Loucy (cell line): ENCODE results near the gene CDR2L.
"Not testable (repeated sequence)": the region's sequence is repeated elsewhere in the genome, so short reads cannot be mapped to it uniquely, and the experiment has no call there.

ENCODE experiments used
- H2AFZ ChIP-seq: fragments of 200-600 bp; sonication (generic); 2 replicates; pipeline ENCODE4 v1.6.0; 2016; ENCODE audit warnings: antibody characterized with exemption, mild to moderate bottlenecking, low read length, moderate library complexity
- H3F3A ChIP-seq: fragments of 200-600 bp; 2 replicates; pipeline ENCODE4 v1.6.0; 2016; ENCODE audit warnings: antibody characterized with exemption, low read depth, mild to moderate bottlenecking
- H3K27me3 ChIP-seq: fragments of 200-600 bp; sonication (generic); 2 replicates; pipeline ENCODE4 v1.6.1; 2014; ENCODE audit warnings: low read length, mild to moderate bottlenecking; ENCODE audit not compliant: insufficient read depth, poor library complexity, severe bottlenecking
- H3K36me3 ChIP-seq: fragments of 200-600 bp; sonication (generic); 2 replicates; pipeline ENCODE4 v1.6.1; 2016; ENCODE audit warnings: low read length; ENCODE audit not compliant: insufficient read depth
- H3K4me1 ChIP-seq: fragments of 200-600 bp; sonication (generic); 2 replicates; pipeline ENCODE4 v1.5.1; 2014; ENCODE audit warnings: low read length, mild to moderate bottlenecking; ENCODE audit not compliant: insufficient read depth, poor library complexity, severe bottlenecking
- H3K4me2 ChIP-seq: fragments of 200-600 bp; sonication (generic); 2 replicates; pipeline ENCODE4 v1.6.0; 2014; ENCODE audit warnings: antibody characterized with exemption, low read length, low read depth, mild to moderate bottlenecking; ENCODE audit not compliant: poor library complexity, severe bottlenecking
- H3K4me3 ChIP-seq: fragments of 200-600 bp; sonication (generic); 2 replicates; pipeline ENCODE4 v1.5.1; 2014; ENCODE audit warnings: low read length, mild to moderate bottlenecking, mixed read lengths; ENCODE audit not compliant: poor library complexity, severe bottlenecking
- H3K79me2 ChIP-seq: fragments of 200-600 bp; sonication (generic); 2 replicates; pipeline ENCODE4 v1.6.1; 2014; ENCODE audit warnings: low read length; ENCODE audit not compliant: insufficient read depth
- H3K9ac ChIP-seq: fragments of 200-600 bp; sonication (generic); 2 replicates; pipeline ENCODE4 v1.6.0; 2014; ENCODE audit warnings: mild to moderate bottlenecking, low read depth, low read length, moderate library complexity; ENCODE audit not compliant: poor library complexity, severe bottlenecking
- H3K9me2 ChIP-seq: fragments of 200-600 bp; sonication (generic); replicated peaks from 2 replicates; pipeline ENCODE4 v1.6.1; 2016; ENCODE audit warnings: low read depth, low read length, mixed read lengths
- H3K9me3 ChIP-seq: fragments of 200-600 bp; sonication (generic); 2 replicates; pipeline ENCODE4 v1.6.1; 2014; ENCODE audit warnings: mild to moderate bottlenecking, antibody characterized with exemption, low read length, low read depth; ENCODE audit not compliant: insufficient read depth
- H4K20me1 ChIP-seq: fragments of 200-600 bp; sonication (generic); 2 replicates; pipeline ENCODE4 v1.6.0; 2014; ENCODE audit warnings: antibody characterized with exemption, low read length, mild to moderate bottlenecking; ENCODE audit not compliant: insufficient read depth, poor library complexity, severe bottlenecking
- EZH2phosphoT487 ChIP-seq: fragments of 200-600 bp; IDR thresholded peaks from 2 replicates; pipeline ENCODE4 v1.6.1; 2018; ENCODE audit warnings: antibody characterized with exemption, mild to moderate bottlenecking, moderate library complexity, borderline replicate concordance
- TF ChIP-seq, protein P1 (sequence below): fragments of 200-600 bp; sonication (generic); conservative IDR thresholded peaks from 2 replicates; pipeline ENCODE4 v1.5.1; 2014; ENCODE audit warnings: mild to moderate bottlenecking, antibody characterized with exemption, low read length

Gene CDR2L

DNA sequence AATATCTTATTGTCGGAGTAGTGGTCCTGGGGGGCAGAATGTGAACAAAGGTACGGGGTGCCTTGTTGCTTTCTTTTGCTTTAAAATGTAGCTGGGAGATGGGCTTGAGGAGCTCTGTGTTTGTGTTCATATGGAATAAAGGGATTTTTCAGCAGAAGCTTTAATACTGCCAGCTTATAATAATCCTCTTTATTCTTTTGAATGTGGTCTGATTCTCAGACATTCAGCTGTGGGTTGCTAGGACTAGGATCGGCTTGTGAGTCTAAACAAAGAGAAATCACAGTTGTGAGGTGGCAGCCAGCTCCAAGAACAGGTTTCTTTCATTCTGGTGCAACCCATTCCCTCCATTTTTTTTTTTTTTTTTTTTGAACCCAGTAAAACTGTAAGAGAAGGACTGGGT, 32.3 kb downstream of the CDR2L start:
- H3K9ac ChIP-seq = no peak overlapping the region
- H3K4me2 ChIP-seq = no peak overlapping the region
- H3K9me3 ChIP-seq = no peaks in the 10 kb centered on the region
- H3F3A ChIP-seq = peaks cover 2% of the 10 kb centered on the region; the same call in 1 of the 2 replicates
- peaks cover 3% of the 10 kb centered on the region; the same call in 1 of the 2 replicates for H3K79me2 ChIP-seq
- H3K9me2 ChIP-seq = no peaks in the 10 kb centered on the region
- peaks cover 10% of the 10 kb centered on the region for H3K4me1 ChIP-seq
- H3K27me3 ChIP-seq = no peaks in the 10 kb centered on the region
- H2AFZ ChIP-seq = no peak overlapping the region
- peaks cover 13% of the 10 kb centered on the region; the same call in 1 of the 2 replicates for H3K36me3 ChIP-seq
- TF ChIP-seq, protein P1, sequence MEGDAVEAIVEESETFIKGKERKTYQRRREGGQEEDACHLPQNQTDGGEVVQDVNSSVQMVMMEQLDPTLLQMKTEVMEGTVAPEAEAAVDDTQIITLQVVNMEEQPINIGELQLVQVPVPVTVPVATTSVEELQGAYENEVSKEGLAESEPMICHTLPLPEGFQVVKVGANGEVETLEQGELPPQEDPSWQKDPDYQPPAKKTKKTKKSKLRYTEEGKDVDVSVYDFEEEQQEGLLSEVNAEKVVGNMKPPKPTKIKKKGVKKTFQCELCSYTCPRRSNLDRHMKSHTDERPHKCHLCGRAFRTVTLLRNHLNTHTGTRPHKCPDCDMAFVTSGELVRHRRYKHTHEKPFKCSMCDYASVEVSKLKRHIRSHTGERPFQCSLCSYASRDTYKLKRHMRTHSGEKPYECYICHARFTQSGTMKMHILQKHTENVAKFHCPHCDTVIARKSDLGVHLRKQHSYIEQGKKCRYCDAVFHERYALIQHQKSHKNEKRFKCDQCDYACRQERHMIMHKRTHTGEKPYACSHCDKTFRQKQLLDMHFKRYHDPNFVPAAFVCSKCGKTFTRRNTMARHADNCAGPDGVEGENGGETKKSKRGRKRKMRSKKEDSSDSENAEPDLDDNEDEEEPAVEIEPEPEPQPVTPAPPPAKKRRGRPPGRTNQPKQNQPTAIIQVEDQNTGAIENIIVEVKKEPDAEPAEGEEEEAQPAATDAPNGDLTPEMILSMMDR = no peak
- no peak for TF ChIP-seq EZH2phosphoT487
- no peak overlapping the region for H3K4me3 ChIP-seq
- H4K20me1 ChIP-seq = no peaks in the 10 kb centered on the region

GRCh38 chr17:75020331-75021110, 33.1 kb downstream of the CDR2L start:
- H3K4me1 ChIP-seq = peaks cover 14% of the 10 kb centered on the region
- TF ChIP-seq, protein P1 = no peak
- no peak for TF ChIP-seq EZH2phosphoT487
- no peaks in the 10 kb centered on the region for H3K9me2 ChIP-seq
- no peak overlapping the region for H2AFZ ChIP-seq
- no peak overlapping the region for H3K4me2 ChIP-seq
- H3F3A ChIP-seq = peaks cover 5% of the 10 kb centered on the region; the same call in 1 of the 2 replicates
- peaks cover 13% of the 10 kb centered on the region; the same call in 1 of the 2 replicates for H3K36me3 ChIP-seq
- no peaks in the 10 kb centered on the region for H3K9me3 ChIP-seq
- no peak overlapping the region for H3K9ac ChIP-seq
- no peaks in the 10 kb centered on the region for H3K27me3 ChIP-seq
- no peaks in the 10 kb centered on the region for H4K20me1 ChIP-seq
- no peaks in the 10 kb centered on the region; the same call in 1 of the 2 replicates for H3K79me2 ChIP-seq
- no peak overlapping the region for H3K4me3 ChIP-seq

DNA sequence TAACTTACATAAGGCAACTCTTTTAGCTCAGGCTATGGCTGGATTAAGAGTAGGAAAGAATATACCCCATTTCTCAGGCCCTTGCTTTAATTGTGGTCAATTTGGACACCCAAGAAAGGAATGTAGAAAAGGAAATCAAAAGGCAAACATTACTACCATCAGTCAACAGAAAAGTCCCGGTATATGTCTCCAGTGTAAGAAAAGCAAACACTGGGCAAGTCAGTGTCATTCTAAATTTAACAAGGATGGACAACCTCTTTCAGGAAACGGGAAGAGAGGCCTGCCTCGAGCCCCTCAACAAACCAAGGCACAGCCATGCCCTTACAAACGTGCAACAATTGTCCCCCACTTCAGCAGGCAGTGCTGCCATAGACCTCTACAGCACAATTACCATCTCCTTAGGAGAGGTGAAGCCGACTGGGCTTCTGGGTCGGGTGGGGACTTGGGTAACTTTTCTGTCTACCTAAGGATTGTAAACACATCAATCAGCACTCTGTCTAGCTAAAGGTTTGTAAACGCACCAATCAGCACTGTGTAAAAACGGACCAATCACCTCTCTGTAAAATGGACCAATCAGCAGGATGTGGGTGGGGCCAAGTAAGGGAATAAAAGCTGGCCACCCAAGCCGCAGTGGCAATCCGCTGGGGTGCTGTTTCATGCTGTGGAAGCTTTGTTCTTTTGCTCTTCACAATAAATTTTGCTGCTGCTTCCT, 37.4 kb downstream of the CDR2L start:
- no peaks in the 10 kb centered on the region for H3K27me3 ChIP-seq
- H2AFZ ChIP-seq = no peak overlapping the region
- H3K4me2 ChIP-seq = peak overlapping the region; percentile 64
- no peaks in the 10 kb centered on the region for H4K20me1 ChIP-seq
- H3K4me1 ChIP-seq = peaks cover 20% of the 10 kb centered on the region
- peaks cover 5% of the 10 kb centered on the region; the same call in 1 of the 2 replicates for H3F3A ChIP-seq
- no peaks in the 10 kb centered on the region for H3K9me2 ChIP-seq
- peak overlapping the region; percentile 54 for H3K4me3 ChIP-seq
- TF ChIP-seq, protein P1 = no peak
- no peak for TF ChIP-seq EZH2phosphoT487
- peaks cover 13% of the 10 kb centered on the region; the same call in 1 of the 2 replicates for H3K36me3 ChIP-seq
- no peaks in the 10 kb centered on the region for H3K79me2 ChIP-seq
- no peaks in the 10 kb centered on the region; the same call in 1 of the 2 replicates for H3K9me3 ChIP-seq
- H3K9ac ChIP-seq = no peak overlapping the region

DNA sequence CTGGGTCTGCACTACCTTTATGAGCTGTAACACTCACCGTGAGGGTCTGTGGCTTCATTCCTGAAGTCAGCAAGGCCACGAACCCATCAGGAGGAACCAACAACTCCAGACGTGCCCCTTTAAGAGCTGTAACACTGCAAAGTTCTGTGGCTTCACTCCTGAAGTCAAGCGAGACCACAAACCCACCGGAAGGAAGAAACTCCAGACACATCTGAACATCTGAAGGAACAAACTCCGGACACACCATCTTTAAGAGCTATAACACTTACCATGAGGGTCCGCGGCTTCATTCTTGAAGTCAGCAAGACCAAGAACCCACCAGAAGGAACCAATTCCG, 37.9 kb downstream of the CDR2L start:
- not testable (repeated sequence) for H3K79me2 ChIP-seq, H2AFZ ChIP-seq, H3K9ac ChIP-seq, H3K27me3 ChIP-seq, H3F3A ChIP-seq, H3K9me2 ChIP-seq, H4K20me1 ChIP-seq, H3K9me3 ChIP-seq
- Histone ChIP-seq H3K4me1 (peaks cover 20% of the 10 kb centered on the region), H3K36me3 (peaks cover 13% of the 10 kb centered on the region; the same call in 1 of the 2 replicates), H3K4me2 (peak overlapping the region; percentile 64), H3K4me3 (peak overlapping the region; percentile 54)

DNA sequence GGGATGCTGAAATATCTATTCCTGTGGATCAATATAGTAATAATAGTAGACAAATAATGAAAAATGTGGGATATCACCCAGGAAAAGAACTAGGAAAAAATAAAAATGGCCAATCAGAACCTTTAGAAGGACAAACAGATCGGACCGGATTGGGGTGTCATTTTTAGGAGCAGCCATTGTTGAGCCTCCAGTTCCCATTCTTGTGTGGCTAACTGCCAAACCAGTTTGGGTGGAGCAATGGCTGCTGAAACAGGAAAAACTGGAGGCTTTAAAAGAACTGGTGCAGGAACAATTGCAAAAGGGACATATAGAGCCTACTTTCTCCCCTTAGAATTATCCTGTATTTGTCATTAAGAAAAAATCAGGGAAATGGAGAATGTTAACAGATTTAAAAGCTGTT, 39.2 kb downstream of the CDR2L start:
- not testable (repeated sequence) for H4K20me1 ChIP-seq, H3K4me3 ChIP-seq, H3K36me3 ChIP-seq, H3K9me3 ChIP-seq, H3K79me2 ChIP-seq, H3K27me3 ChIP-seq, H3K9ac ChIP-seq, H2AFZ ChIP-seq, H3F3A ChIP-seq, H3K9me2 ChIP-seq, H3K4me2 ChIP-seq
- H3K4me1 ChIP-seq = peaks cover 20% of the 10 kb centered on the region
